GM19351 (cell line): ENCODE measurements around the gene ATG4B.
A peak's percentile ranks its signal among the peaks of the same experiment; 100 is the strongest.

Experiments used
- ATAC-seq: cut with Tn5 transposase; IDR thresholded peaks from one replicate; pipeline ENCODE4 v1.9.1; 2021; ENCODE audit warnings: mild to moderate bottlenecking, moderate library complexity; ENCODE audit not compliant: unreplicated experiment

ATG4B gene

GRCh38 chr2:241680827-241681599, 43.5 kb downstream of the ATG4B start:
- no peak for ATAC-seq

GRCh38 chr2:241686324-241686649, 48.8 kb downstream of the ATG4B start:
- ATAC-seq: peak; percentile 8

- ATAC-seq: peak; percentile 89
Measured at GRCh38 chr2:241686650-241687425, 49.3 kb downstream of the ATG4B start, which contains the start of gene DTYMK. Gene DTYMK, minus strand, starts transcription at chr2:241686815. Its CDS starts 32 bp downstream, at chr2:241686783.

- ATAC-seq: no peak
Measured at GRCh38 chr2:241689306-241689705, 51.8 kb downstream of the ATG4B start.

GRCh38 chr2:241690202-241690717, 52.8 kb downstream of the ATG4B start:
- no peak for ATAC-seq

GRCh38 chr2:241692448-241692847, 55.0 kb downstream of the ATG4B start:
- no peak for ATAC-seq

- no peak for ATAC-seq
Measured at GRCh38 chr2:241695651-241696050, 58.2 kb downstream of the ATG4B start.

GRCh38 chr2:241701149-241701398, 63.6 kb downstream of the ATG4B start:
- no peak for ATAC-seq

- ATAC-seq: peak; percentile 51
Measured at GRCh38 chr2:241701399-241702154, 64.1 kb downstream of the ATG4B start, which contains the start of gene ING5. Gene ING5, plus strand, starts transcription at chr2:241702039. Its CDS starts 27 bp downstream, at chr2:241702066.

GRCh38 chr2:241702155-241703031, 64.9 kb downstream of the ATG4B start:
- peak; percentile 66 for ATAC-seq

GRCh38 chr2:241703032-241703604, 65.6 kb downstream of the ATG4B start:
- ATAC-seq: no peak

GRCh38 chr2:241706537-241706936, 69.0 kb downstream of the ATG4B start:
- no peak for ATAC-seq

- no peak for ATAC-seq
Measured at GRCh38 chr2:241708879-241709278, 71.4 kb downstream of the ATG4B start.

GRCh38 chr2:241719093-241719492, 81.6 kb downstream of the ATG4B start:
- ATAC-seq: no peak

GRCh38 chr2:241720099-241720498, 82.6 kb downstream of the ATG4B start:
- no peak for ATAC-seq

- ATAC-seq: no peak
Measured at GRCh38 chr2:241720560-241720959, 83.1 kb downstream of the ATG4B start.

GRCh38 chr2:241721852-241722251, 84.4 kb downstream of the ATG4B start:
- ATAC-seq: no peak

GRCh38 chr2:241722896-241723454, 85.5 kb downstream of the ATG4B start:
- no peak for ATAC-seq
